Neural crest cell (in vitro differentiated cells): ENCODE data around the gene ARRDC1. TPM values are rescaled to one million over a fixed set of nuclear protein-coding genes. Genes with fewer than 3 reads are reported as not detected.

ENCODE experiments used
- DNase-seq: peaks from one replicate; pipeline ENCODE4 v3.0.0; 2021; ENCODE audit warnings: low read depth, mixed read lengths, low spot score
- H3K27ac Mint-ChIP-seq: one replicate; pipeline ENCODE4 v1.8.0; 2021; ENCODE audit warnings: mild to moderate bottlenecking, mixed read lengths; ENCODE audit not compliant: unreplicated experiment
- H3K27me3 Mint-ChIP-seq: 2 replicates; pipeline ENCODE4 v1.8.0; 2021; ENCODE audit warnings: low read depth, mild to moderate bottlenecking, mixed read lengths
- H3K36me3 Mint-ChIP-seq: 2 replicates; pipeline ENCODE4 v1.8.0; 2021; ENCODE audit warnings: low read depth, mild to moderate bottlenecking, mixed read lengths
- H3K4me1 Mint-ChIP-seq: 2 replicates; pipeline ENCODE4 v1.8.0; 2021; ENCODE audit warnings: mixed read lengths
- H3K4me3 Mint-ChIP-seq: one replicate; pipeline ENCODE4 v1.8.0; 2021; ENCODE audit warnings: mild to moderate bottlenecking, mixed read lengths
- H3K9me3 Mint-ChIP-seq: 2 replicates; pipeline ENCODE4 v1.8.0; 2021; ENCODE audit warnings: mixed read lengths
- total RNA-seq: library from RNA; stranded (reverse); gene quantifications from 2 replicates; pipeline ENCODE4 v1.2.1, GENCODE V29; 2021
- TF ChIP-seq, protein P1 (sequence below): fragments of 200-600 bp; sonication (generic); conservative IDR thresholded peaks from 2 replicates; pipeline ENCODE4 v1.5.0; 2021; ENCODE audit warnings: antibody characterized with exemption, mild to moderate bottlenecking

Gene ARRDC1
- total RNA-seq, 1 donor from 2014 or later, result 18.1 TPM

GRCh38 chr9:137598943-137599342, 6.5 kb upstream of the ARRDC1 start:
- Mint-ChIP-seq H3K4me1 (peaks cover 8% of the 10 kb centered on the region), H3K36me3 (no peaks in the 10 kb centered on the region)
- TF ChIP-seq, protein P1, sequence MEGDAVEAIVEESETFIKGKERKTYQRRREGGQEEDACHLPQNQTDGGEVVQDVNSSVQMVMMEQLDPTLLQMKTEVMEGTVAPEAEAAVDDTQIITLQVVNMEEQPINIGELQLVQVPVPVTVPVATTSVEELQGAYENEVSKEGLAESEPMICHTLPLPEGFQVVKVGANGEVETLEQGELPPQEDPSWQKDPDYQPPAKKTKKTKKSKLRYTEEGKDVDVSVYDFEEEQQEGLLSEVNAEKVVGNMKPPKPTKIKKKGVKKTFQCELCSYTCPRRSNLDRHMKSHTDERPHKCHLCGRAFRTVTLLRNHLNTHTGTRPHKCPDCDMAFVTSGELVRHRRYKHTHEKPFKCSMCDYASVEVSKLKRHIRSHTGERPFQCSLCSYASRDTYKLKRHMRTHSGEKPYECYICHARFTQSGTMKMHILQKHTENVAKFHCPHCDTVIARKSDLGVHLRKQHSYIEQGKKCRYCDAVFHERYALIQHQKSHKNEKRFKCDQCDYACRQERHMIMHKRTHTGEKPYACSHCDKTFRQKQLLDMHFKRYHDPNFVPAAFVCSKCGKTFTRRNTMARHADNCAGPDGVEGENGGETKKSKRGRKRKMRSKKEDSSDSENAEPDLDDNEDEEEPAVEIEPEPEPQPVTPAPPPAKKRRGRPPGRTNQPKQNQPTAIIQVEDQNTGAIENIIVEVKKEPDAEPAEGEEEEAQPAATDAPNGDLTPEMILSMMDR, result no peak

DNA sequence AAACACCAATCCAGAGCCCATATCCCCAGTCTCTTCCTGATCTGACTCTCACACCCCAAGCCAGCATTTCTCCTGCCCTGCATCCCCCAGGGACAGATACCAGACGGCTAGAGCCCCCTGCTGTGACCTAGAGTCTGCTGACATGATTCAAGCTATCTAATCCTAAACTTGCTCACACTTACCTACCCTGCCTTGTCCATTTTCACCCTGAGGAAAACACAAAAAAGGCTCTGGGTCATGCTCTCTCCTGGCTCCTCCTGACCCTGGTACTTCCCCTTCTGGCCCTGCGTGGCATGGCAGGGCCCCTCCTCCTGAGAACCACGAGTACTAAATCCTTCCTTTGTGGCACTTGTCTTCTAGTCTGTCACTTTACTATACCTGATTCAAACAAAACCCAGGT, 2.8 kb upstream of the ARRDC1 start:
- Mint-ChIP-seq H3K36me3 (no peaks in the 10 kb centered on the region), H3K27ac (no peak overlapping the region), H3K27me3 (peaks cover 33% of the 10 kb centered on the region), H3K4me1 (peaks cover 18% of the 10 kb centered on the region), H3K4me3 (peak overlapping the region; percentile 78), H3K9me3 (no peaks in the 10 kb centered on the region)
- TF ChIP-seq, protein P1, result no peak
- DNase-seq, result no peak

More at GRCh38 chr9:137598943-137599342, 6.5 kb upstream of the ARRDC1 start:
- Mint-ChIP-seq H3K27me3 (peaks cover 21% of the 10 kb centered on the region), H3K27ac (no peak overlapping the region), H3K4me3 (no peak overlapping the region), H3K9me3 (no peaks in the 10 kb centered on the region)
- DNase-seq, result no peak

- H3K9me3 Mint-ChIP-seq, result no peaks in the 10 kb centered on the region
- peaks cover 18% of the 10 kb centered on the region for H3K4me1 Mint-ChIP-seq
- H3K27me3 Mint-ChIP-seq, result peaks cover 29% of the 10 kb centered on the region
- TF ChIP-seq, protein P1, result no peak
- H3K36me3 Mint-ChIP-seq, result no peaks in the 10 kb centered on the region
- no peak overlapping the region for H3K27ac Mint-ChIP-seq
- DNase-seq, result no peak
- H3K4me3 Mint-ChIP-seq, result peak overlapping the region; percentile 66
These were observed 1.6 kb upstream of the ARRDC1 start for GRCh38 chr9:137603879-137604278.

DNA sequence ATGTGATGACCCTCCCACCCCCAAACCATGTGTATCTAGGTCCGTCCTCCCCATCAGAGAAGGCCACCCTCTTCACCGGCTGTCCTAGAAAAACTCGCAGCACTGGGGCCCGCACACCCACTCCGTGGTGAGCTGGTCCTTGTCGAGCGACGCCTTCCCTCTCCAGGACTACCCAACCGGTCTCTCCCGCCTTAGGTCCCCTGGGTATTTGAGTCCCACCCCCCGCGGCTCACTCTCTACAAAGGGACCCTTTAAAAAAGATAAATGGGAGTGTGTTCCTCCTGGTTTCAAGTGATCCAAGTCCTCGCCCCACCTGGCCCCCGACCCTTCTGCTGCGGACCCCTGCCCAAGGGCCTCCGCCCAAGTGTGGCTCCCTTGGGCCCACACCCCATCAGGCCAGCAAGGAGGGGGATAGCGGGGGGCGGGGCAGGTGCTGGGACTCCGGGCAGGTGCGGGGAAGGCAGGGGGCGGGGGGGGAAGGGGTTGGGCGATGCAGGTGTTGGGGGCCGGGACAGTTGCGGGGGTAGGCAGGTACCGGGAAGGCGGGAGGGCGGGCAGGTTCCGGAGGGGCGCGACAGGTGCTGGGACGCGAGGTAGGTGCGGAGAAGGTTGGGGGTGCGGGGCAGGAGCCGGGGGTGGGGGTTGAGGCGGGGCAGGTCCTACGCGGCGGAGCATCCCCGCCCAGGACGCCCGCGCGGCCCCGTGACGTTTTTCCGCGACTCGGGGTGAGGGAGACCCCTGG, 970 bp upstream of the ARRDC1 start:
- Mint-ChIP-seq H3K36me3 (no peaks in the 10 kb centered on the region), H3K4me3 (peak overlapping the region; percentile 66), H3K4me1 (peaks cover 18% of the 10 kb centered on the region), H3K27me3 (peaks cover 29% of the 10 kb centered on the region), H3K27ac (no peak overlapping the region), H3K9me3 (no peaks in the 10 kb centered on the region)
- TF ChIP-seq, protein P1, result no peak
- DNase-seq, result no peak

DNA sequence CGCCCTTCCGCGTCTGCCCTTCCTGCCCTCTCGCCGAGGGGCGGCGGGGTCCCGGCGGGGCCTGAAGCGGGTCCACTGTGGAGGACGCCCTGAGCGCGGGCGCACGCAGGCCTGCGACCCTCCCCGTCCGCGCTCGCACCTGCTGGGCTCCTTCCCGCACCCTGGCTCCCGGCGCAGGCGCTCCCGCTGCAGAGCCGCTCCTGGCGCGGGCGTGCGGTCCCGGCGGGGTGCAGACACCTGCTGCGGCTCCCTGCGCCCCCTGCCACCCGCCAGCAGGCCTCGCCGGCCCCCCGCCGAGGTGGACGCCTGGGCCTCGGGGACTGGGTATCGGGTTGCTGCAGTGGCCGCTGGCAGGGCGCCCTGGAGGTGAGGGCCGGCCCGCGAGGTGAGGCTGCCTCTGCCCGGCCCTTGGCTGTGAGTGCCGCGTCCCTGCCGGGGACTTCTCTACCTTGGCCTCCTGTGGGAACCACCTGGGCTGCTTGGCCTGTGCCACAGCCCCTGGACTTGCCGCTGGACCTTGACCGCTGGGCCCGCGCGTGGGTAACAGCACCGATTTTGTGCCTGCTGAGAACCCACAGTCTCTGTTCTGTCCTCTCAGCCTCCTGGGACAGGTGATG, 627 bp downstream of the ARRDC1 start:
- H3K36me3 Mint-ChIP-seq, result no peaks in the 10 kb centered on the region
- peaks cover 18% of the 10 kb centered on the region for H3K4me1 Mint-ChIP-seq
- H3K4me3 Mint-ChIP-seq, result peak overlapping the region; percentile 76
- H3K27ac Mint-ChIP-seq, result no peak overlapping the region
- TF ChIP-seq, protein P1, result no peak
- no peak for DNase-seq
- H3K9me3 Mint-ChIP-seq, result no peaks in the 10 kb centered on the region
- peaks cover 29% of the 10 kb centered on the region for H3K27me3 Mint-ChIP-seq
